Ovary (tissue), 3 donors: Measurements from ENCODE around the gene GSG1.

Source experiments
- EP300 ChIP-seq: sonication (generic); formaldehyde crosslinking; IDR thresholded peaks from one replicate; pipeline ENCODE4 v1.6.1; 2017; ENCODE audit warnings: antibody characterized with exemption
- POLR2A ChIP-seq: fragments of 450-650 bp; IDR thresholded peaks from one replicate; pipeline ENCODE4 v1.6.1; 2017; ENCODE audit warnings: antibody characterized with exemption, mild to moderate bottlenecking, moderate library complexity
- TF ChIP-seq, protein P1 (sequence below), 3 donors: fragments of 450-650 bp in 2 of 3; fragments of 200-600 bp in 1 of 3; IDR thresholded peaks; one replicate each; pipeline versions ENCODE4 v1.5.1 to v1.8.0; 2016 to 2022; ENCODE audit warnings: antibody characterized with exemption in 3 of 3, mild to moderate bottlenecking in 1 of 3
- donor health status: DM: no; HTN: no; CAD: no.

- TF ChIP-seq, protein P1, sequence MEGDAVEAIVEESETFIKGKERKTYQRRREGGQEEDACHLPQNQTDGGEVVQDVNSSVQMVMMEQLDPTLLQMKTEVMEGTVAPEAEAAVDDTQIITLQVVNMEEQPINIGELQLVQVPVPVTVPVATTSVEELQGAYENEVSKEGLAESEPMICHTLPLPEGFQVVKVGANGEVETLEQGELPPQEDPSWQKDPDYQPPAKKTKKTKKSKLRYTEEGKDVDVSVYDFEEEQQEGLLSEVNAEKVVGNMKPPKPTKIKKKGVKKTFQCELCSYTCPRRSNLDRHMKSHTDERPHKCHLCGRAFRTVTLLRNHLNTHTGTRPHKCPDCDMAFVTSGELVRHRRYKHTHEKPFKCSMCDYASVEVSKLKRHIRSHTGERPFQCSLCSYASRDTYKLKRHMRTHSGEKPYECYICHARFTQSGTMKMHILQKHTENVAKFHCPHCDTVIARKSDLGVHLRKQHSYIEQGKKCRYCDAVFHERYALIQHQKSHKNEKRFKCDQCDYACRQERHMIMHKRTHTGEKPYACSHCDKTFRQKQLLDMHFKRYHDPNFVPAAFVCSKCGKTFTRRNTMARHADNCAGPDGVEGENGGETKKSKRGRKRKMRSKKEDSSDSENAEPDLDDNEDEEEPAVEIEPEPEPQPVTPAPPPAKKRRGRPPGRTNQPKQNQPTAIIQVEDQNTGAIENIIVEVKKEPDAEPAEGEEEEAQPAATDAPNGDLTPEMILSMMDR (IDR thresholded peaks at IDR 0.05), result no peak
- TF ChIP-seq POLR2A, result no peak
- no peak for TF ChIP-seq EP300
Observed at GRCh38 chr12:13087766-13088165, 15.7 kb downstream of the GSG1 start.
